SW 1271 (cell line): Measurements from ENCODE around the gene NFAM1.

Experiments
- DNase-seq, 2 experiments: peaks; one replicate each; lab custom pipeline; 2025; lab: John Stamatoyannopoulos, UW

The NFAM1 gene

GRCh38 chr22:42414565-42415303 is 17.5 kb downstream of the NFAM1 start:
- DNase-seq: no peak

GRCh38 chr22:42414021-42414420 is 18.2 kb downstream of the NFAM1 start:
- DNase-seq: no peak

GRCh38 chr22:42412744-42413333 is 19.4 kb downstream of the NFAM1 start:
- DNase-seq: no peak

- DNase-seq: no peak
Observed at GRCh38 chr22:42410708-42411107, 21.5 kb downstream of the NFAM1 start.

- DNase-seq: no peak
Observed at GRCh38 chr22:42408810-42409529, 23.2 kb downstream of the NFAM1 start.

GRCh38 chr22:42408276-42408675 is 23.9 kb downstream of the NFAM1 start:
- DNase-seq: no peak

GRCh38 chr22:42404266-42404665 is 27.9 kb downstream of the NFAM1 start:
- no peak for DNase-seq

- DNase-seq: no peak
Observed at GRCh38 chr22:42401535-42402334, 30.5 kb downstream of the NFAM1 start.

GRCh38 chr22:42400811-42401534 is 31.2 kb downstream of the NFAM1 start:
- no peak for DNase-seq

GRCh38 chr22:42399315-42400271 is 32.6 kb downstream of the NFAM1 start:
- no peak for DNase-seq

GRCh38 chr22:42397332-42398249 is 34.6 kb downstream of the NFAM1 start:
- DNase-seq: no peak

- DNase-seq: no peak
Observed at GRCh38 chr22:42396621-42397331, 35.4 kb downstream of the NFAM1 start.

- DNase-seq: no peak
Observed at GRCh38 chr22:42389143-42389542, 43.1 kb downstream of the NFAM1 start.

GRCh38 chr22:42388130-42388797 is 43.9 kb downstream of the NFAM1 start:
- no peak for DNase-seq

- no peak for DNase-seq
Observed at GRCh38 chr22:42387631-42388030, 44.6 kb downstream of the NFAM1 start.

GRCh38 chr22:42385696-42386095 is 46.5 kb downstream of the NFAM1 start:
- DNase-seq: no peak

- no peak for DNase-seq
Observed at GRCh38 chr22:42384506-42384905, 47.7 kb downstream of the NFAM1 start.

GRCh38 chr22:42383851-42384417 is 48.3 kb downstream of the NFAM1 start:
- no peak for DNase-seq
